Erythroblast (primary cell): Measurements from ENCODE around the gene MAPK10.

Experiments
- GATA1 ChIP-seq: IDR thresholded peaks from 2 replicates; pipeline ENCODE4 v1.6.1; 2011; ENCODE audit warnings: low read depth, mild to moderate bottlenecking, control low read depth, low read length, moderate library complexity
- POLR2A ChIP-seq: IDR thresholded peaks from 2 replicates; pipeline ENCODE4 v1.6.1; 2011; ENCODE audit warnings: mild to moderate bottlenecking, low read length

DNA sequence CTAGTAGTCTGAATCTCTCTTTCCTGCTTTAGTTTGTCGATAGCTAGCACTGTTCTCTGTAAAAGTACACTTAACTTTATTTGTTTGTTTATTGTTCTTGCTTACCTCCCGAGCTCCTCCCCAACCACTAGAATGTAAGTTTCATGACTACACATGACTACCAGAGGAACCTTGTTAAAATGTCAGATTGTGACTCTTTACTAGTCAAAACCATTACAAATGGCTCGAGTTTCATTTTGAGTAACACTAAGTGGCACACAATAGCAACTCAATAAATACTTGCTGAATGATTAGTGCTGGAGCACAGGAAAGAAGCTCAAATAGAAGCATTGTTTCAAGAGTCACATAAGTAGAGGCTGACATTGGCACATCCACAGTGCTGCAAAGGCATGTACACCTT lies 116.1 kb downstream of the MAPK10 start:
- TF ChIP-seq POLR2A = no peak
- no peak for TF ChIP-seq GATA1
